ENCODE data around the gene STK17A. TPM values are rescaled to one million over a fixed set of nuclear protein-coding genes. Genes with fewer than 3 reads are reported as not detected.

The STK17A gene
- total RNA-seq, 1 experiment from 2014 or later = 75.4 TPM

- Histone ChIP-seq H3F3A (ENCODE audit: low read length, unreplicated experiment) (no peaks in the 10 kb centered on the region), H3K4me2 (ENCODE audit: low read length) (no peak overlapping the region), H3K27ac (ENCODE audit: low read length) (no peak overlapping the region), H3K4me3 (ENCODE audit: low read length) (no peak overlapping the region), H3K36me3 (ENCODE audit: low read depth, low read length) (no peaks in the 10 kb centered on the region), H3K9me2 (replicated peaks; ENCODE audit: low read length) (no peaks in the 10 kb centered on the region), H3K9me3 (ENCODE audit: low read length) (no peaks in the 10 kb centered on the region), H3K79me2 (ENCODE audit: low read length) (no peaks in the 10 kb centered on the region), H4K20me1 (ENCODE audit: low read length) (no peaks in the 10 kb centered on the region), H3K27me3 (ENCODE audit: low read length) (no peaks in the 10 kb centered on the region), H3K9ac (ENCODE audit: low read length) (no peak overlapping the region), H2AFZ (ENCODE audit: low read length) (no peak overlapping the region), H3K4me1 (ENCODE audit: insufficient read depth, low read length) (peaks cover 13% of the 10 kb centered on the region)
- ChIA-PET CTCF (no interaction called here), POLR2A (ENCODE audit: unreplicated experiment) (no interaction called here)
- no peak for TF ChIP-seq EZH2 (IDR thresholded peaks at IDR 0.05; ENCODE audit: low read length, unreplicated experiment)
- TF ChIP-seq CTCF (conservative IDR thresholded peaks at IDR 0.05; ENCODE audit: low read depth, low read length) = no peak
- no peak for TF ChIP-seq EZH2phosphoT487 (IDR thresholded peaks at IDR 0.05; ENCODE audit: borderline replicate concordance, low read length)
- BruUV-seq (replicated peaks) = no TSS peak
- DNase-seq (no peak), ATAC-seq (no peak)
- intact Hi-C loops (cut with micrococcal nuclease) = no loop called here
Measured at GRCh38 chr7:43535031-43535451, 47.9 kb upstream of the STK17A start.

- TF ChIP-seq EZH2 (IDR thresholded peaks at IDR 0.05; ENCODE audit: low read length, unreplicated experiment) (no peak), CTCF (conservative IDR thresholded peaks at IDR 0.05; ENCODE audit: low read depth, low read length) (no peak), EZH2phosphoT487 (IDR thresholded peaks at IDR 0.05; ENCODE audit: borderline replicate concordance, low read length) (no peak)
- ATAC-seq (0 out of 2 replicates have a peak, but pooled peaks have one; percentile 29), DNase-seq (peak; percentile 57)
- H3K36me3 ChIP-seq (ENCODE audit: low read depth, low read length) = no peaks in the 10 kb centered on the region
- peak overlapping the region; percentile 1; the same call in 1 of the 2 replicates for H3K4me2 ChIP-seq (ENCODE audit: low read length)
- peaks cover 13% of the 10 kb centered on the region for H3K4me1 ChIP-seq (ENCODE audit: insufficient read depth, low read length)
- no peaks in the 10 kb centered on the region for H3K79me2 ChIP-seq (ENCODE audit: low read length)
- no peak overlapping the region for H3K27ac ChIP-seq (ENCODE audit: low read length)
- H3K9ac ChIP-seq (ENCODE audit: low read length) = no peak overlapping the region
- H4K20me1 ChIP-seq (ENCODE audit: low read length) = no peaks in the 10 kb centered on the region
- CTCF ChIA-PET = no interaction called here
- intact Hi-C loops (cut with micrococcal nuclease) = no loop called here
- H3K9me2 ChIP-seq (replicated peaks; ENCODE audit: low read length) = no peaks in the 10 kb centered on the region
- POLR2A ChIA-PET (ENCODE audit: unreplicated experiment) = no interaction called here
- H3K27me3 ChIP-seq (ENCODE audit: low read length) = no peaks in the 10 kb centered on the region
- no peak overlapping the region for H3K4me3 ChIP-seq (ENCODE audit: low read length)
- no peaks in the 10 kb centered on the region for H3K9me3 ChIP-seq (ENCODE audit: low read length)
- BruUV-seq (replicated peaks) = no TSS peak
- no peak overlapping the region for H2AFZ ChIP-seq (ENCODE audit: low read length)
- no peaks in the 10 kb centered on the region for H3F3A ChIP-seq (ENCODE audit: low read length, unreplicated experiment)
Measured at GRCh38 chr7:43535810-43536585, 46.9 kb upstream of the STK17A start.

- Histone ChIP-seq H3K9ac (ENCODE audit: low read length) (no peak overlapping the region), H3K4me1 (ENCODE audit: insufficient read depth, low read length) (peaks cover 13% of the 10 kb centered on the region), H3K79me2 (ENCODE audit: low read length) (no peaks in the 10 kb centered on the region), H2AFZ (ENCODE audit: low read length) (no peak overlapping the region), H3K9me2 (replicated peaks; ENCODE audit: low read length) (no peaks in the 10 kb centered on the region), H3K27ac (ENCODE audit: low read length) (no peak overlapping the region), H3K27me3 (ENCODE audit: low read length) (no peaks in the 10 kb centered on the region), H4K20me1 (ENCODE audit: low read length) (no peaks in the 10 kb centered on the region), H3F3A (ENCODE audit: low read length, unreplicated experiment) (no peaks in the 10 kb centered on the region), H3K9me3 (ENCODE audit: low read length) (no peaks in the 10 kb centered on the region), H3K4me2 (ENCODE audit: low read length) (no peak overlapping the region), H3K36me3 (ENCODE audit: low read depth, low read length) (no peaks in the 10 kb centered on the region), H3K4me3 (ENCODE audit: low read length) (no peak overlapping the region)
- BruUV-seq (replicated peaks) = no TSS peak
- CTCF ChIA-PET = no interaction called here
- POLR2A ChIA-PET (ENCODE audit: unreplicated experiment) = no interaction called here
- no peak for DNase-seq
- TF ChIP-seq CTCF (conservative IDR thresholded peaks at IDR 0.05; ENCODE audit: low read depth, low read length) = no peak
- TF ChIP-seq EZH2 (IDR thresholded peaks at IDR 0.05; ENCODE audit: low read length, unreplicated experiment) = no peak
- no peak for TF ChIP-seq EZH2phosphoT487 (IDR thresholded peaks at IDR 0.05; ENCODE audit: borderline replicate concordance, low read length)
- no peak for ATAC-seq
- intact Hi-C loops (cut with micrococcal nuclease) = no loop called here
Measured at GRCh38 chr7:43536773-43537172, 46.1 kb upstream of the STK17A start.

Data from PC-3 (cell line).